Stimulated activated CD8-positive, alpha-beta memory T cell treated with anti-CD3 and anti-CD28 coated beads, Interleukin-12 subunit alpha, Interleukin-12 subunit beta, amount 100 ng/mL, for 4 hours (primary cell): ENCODE data around the gene ALDOB.
A peak's percentile ranks its signal among the peaks of the same experiment; 100 is the strongest.

ENCODE experiments used
- DNase-seq: peaks from one replicate; pipeline ENCODE4 v3.0.0-alpha.2; 2020; ENCODE audit warnings: low read depth

Gene ALDOB

GRCh38 chr9:101455656-101456240 lies 20.2 kb upstream of the ALDOB start:
- no peak for DNase-seq

DNA sequence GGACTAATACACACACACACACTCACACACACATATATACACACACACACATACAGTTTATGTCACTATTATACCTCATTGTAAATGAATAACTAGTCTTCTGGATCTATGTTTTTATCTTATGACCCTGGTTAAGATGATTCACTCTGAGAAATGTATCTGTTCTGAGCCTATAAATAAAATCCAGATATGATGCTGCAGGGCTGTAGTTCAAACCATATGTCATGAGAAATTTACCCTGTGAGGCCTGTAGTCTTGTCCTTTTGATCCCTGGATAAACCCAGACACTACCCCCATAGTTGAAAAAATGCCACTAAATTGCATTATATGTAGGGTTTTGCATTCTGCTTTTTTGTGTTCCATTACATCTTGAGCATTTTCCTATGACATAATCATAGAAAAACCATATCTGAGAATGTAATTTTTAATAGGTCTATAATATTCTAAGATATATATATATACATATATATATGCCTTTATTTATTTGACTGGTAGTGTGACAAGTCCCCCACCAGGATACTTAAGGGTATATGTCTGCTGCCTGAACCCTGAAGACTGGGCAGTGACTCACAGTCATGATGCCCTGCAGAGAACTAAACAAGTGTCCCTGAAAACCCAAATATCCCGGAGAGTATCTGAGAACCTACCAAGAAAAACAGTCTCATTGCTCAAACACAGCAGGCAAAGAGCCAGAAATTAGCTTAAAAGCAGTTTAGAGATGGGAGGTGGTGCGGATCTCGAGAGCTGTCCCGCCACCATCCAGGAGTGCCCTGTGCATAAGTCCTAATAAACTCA lies 18.4 kb upstream of the ALDOB start:
- no peak for DNase-seq

DNA sequence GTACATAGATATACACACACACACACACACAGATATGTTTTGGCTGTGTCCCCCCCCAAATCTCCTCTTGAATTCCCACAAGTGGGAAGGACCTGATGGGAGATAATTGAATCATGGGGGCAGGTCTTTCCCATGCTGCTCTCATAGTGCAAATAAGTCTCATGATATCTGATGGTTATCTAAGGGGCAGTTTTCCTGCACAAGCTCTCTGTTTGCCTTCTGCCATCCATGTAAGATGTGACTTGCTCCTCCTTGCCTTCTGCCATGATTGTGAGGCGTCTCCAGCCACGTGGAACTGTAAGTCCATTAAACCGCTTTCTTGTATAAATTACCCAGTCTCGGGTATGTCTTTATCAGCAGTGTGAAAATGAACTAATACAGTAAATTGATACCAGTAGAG lies 15.9 kb upstream of the ALDOB start:
- no peak for DNase-seq

DNA sequence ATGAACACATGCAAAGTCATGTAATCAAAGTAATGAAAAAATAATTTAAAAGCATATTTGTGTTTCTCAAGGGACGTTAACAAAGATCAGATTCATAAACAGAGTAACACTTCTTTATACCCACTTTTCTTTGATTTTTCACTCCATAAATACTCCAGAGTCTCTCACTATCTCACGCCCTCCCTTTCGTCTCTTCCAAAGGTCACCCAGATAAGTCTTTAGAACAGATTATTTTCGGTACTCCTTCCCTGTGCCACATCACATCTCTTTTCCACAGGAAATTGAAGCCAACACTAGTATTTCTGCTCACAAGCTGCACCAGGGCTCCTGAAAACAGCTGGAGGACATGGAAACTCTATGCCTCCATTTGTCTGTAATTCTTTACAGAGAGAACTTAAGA lies 15.4 kb upstream of the ALDOB start:
- no peak for DNase-seq

GRCh38 chr9:101449071-101449721 lies 13.6 kb upstream of the ALDOB start:
- DNase-seq, result peak; percentile 15

GRCh38 chr9:101448680-101449070 lies 13.1 kb upstream of the ALDOB start:
- no peak for DNase-seq

GRCh38 chr9:101446732-101447131 lies 11.2 kb upstream of the ALDOB start:
- no peak for DNase-seq

GRCh38 chr9:101445353-101446029 lies 9.9 kb upstream of the ALDOB start:
- DNase-seq, result no peak

GRCh38 chr9:101443364-101443771 lies 7.8 kb upstream of the ALDOB start:
- DNase-seq, result no peak

- DNase-seq, result no peak
Measured at GRCh38 chr9:101442736-101443135, 7.2 kb upstream of the ALDOB start.

GRCh38 chr9:101442318-101442717 lies 6.7 kb upstream of the ALDOB start:
- no peak for DNase-seq

GRCh38 chr9:101440714-101441230 lies 5.2 kb upstream of the ALDOB start:
- DNase-seq, result no peak

DNA sequence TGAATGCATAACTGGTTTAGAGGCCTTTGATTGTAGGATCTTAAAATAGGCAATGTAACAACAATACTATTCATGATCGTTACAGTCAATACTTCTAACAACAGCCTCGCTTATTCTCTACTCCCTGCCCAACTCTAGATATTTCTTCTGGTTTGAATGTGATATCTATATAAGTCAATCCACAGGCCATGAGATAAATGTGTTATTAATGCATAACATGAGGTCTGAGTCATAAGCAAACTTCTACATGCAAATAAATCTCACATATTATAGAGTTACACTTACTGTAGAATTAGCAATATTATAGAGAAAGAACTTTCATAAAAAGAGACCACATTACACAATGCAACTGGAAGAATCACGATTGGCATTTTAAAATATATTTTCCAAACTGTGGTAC lies 2.9 kb upstream of the ALDOB start:
- DNase-seq, result no peak

- DNase-seq, result no peak
Measured at GRCh38 chr9:101437806-101438232, 2.2 kb upstream of the ALDOB start.

DNA sequence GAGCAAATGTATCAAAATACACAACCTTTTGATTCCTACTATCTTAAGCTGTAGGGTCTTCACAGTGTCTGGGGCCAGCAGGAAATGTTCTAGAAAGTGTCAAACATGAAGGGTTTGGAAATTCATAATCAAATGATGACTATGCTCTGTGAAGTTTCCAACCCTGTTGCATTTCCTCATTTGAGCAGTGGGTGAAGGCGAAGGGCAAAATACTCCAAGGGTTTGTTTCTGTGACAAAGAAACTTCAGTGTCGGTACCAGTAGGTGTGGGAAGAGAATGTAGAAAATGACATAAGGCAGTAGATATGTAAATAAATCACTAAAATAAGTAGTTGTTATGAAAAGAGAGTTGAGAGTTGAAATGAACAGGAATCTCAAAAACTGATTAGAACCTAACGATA lies 576 bp downstream of the ALDOB start:
- no peak for DNase-seq

- DNase-seq, result no peak
Measured at GRCh38 chr9:101433229-101433628, 2.3 kb downstream of the ALDOB start.

DNA sequence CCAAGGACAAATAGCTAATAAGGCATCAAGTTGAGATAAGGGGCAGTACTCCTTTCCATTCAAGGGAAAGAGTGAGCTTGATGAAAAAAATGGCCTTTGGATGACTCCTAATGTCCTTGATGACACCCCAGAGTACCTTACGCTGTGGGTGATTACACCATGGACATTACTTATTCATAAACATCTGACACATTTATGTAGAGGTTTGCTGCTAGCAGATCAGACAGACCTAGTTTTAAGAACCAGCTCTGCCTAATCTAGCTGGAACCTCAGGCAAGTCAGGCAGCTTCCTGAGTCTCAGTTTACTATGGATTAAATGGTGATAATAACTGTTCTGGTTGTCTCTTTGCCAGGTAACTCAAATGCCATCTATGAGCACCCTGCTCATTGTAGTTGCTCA lies 2.8 kb downstream of the ALDOB start:
- no peak for DNase-seq

DNA sequence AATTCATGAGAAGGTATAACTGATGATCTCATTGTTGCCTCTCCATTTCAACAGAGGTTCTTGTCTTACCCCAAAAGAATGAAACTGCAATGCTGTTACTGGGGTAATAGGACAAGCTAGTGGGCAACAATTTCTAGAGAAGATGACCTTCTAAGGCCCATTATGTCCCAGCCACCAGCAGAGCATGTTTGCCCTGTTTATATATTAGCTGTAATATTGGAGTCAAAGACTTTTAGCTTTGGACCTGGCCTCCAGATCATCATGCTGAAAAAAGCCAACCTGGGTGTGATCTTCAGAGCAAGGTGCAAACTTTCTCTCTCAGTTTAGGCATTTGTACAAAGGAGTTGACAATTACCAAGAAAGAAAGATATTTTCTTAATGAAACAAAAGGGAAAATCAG lies 3.4 kb downstream of the ALDOB start:
- no peak for DNase-seq

DNA sequence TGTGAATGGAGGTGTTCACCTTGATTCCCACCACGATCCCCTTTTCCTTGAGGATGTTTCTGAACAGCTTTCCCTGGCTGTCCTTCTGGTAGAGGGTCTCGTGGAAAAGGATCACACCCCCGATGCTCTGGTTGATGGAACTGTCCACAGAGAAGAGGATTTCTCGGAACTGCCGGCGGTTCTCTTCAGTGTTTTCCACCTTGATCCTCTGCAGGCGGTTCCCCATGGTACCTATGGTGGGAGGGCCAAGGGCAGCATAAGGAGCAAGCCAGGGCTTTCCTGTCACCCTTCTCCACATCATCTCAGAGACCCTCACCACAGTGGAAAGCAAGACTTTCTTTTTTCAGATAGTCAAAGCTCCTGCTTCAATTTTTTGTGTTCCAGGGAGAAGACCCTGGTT lies 5.8 kb downstream of the ALDOB start:
- no peak for DNase-seq

GRCh38 chr9:101428909-101429308 lies 6.7 kb downstream of the ALDOB start:
- DNase-seq, result no peak

GRCh38 chr9:101427957-101428655 lies 7.5 kb downstream of the ALDOB start:
- DNase-seq, result no peak

DNA sequence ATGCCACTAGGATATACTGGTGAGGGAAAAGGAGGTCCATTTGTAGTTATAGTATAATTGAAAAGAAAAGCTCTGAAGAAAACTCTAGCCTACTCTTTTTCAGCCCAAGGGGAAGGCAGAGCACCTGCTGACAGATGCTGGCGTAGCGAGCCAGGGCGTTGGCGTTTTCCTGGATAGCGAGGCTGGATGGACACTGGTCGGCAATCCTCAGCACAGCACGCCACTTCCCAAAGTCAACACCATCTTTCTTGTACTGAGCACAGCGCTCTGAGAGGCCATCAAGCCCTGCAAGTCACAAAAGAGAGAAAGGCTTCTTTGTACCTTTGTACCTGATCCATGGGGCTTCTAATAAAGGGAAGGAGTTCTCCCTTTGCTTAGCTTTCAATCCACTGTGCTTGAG lies 8.2 kb downstream of the ALDOB start:
- no peak for DNase-seq
